OCI-LY3 (cell line): ENCODE data around the gene PGAM2.

Experiments
- H2AFZ ChIP-seq: fragments of 200-600, 300-600 bp; shearing (Covaris generic); 2 replicates; pipeline ENCODE4 v1.6.0; 2014; ENCODE audit warnings: antibody characterized with exemption, low read depth, low read length
- H3K27ac ChIP-seq: fragments of 200-600, 300-600 bp; sonication (generic); 2 replicates; pipeline ENCODE4 v1.5.1; 2014; ENCODE audit warnings: mild to moderate bottlenecking, low read length, moderate library complexity, mixed read lengths
- H3K27me3 ChIP-seq: fragments of 200-600, 300-600 bp; sonication (generic); 2 replicates; pipeline ENCODE4 v1.6.1; 2014; ENCODE audit warnings: low read depth, low read length, mixed read lengths
- H3K36me3 ChIP-seq: fragments of 200-600, 300-600 bp; sonication (generic); replicated peaks from 2 replicates; pipeline ENCODE3; 2014; ENCODE audit warnings: low read depth, low read length, mixed read lengths
- H3K4me1 ChIP-seq: fragments of 300-600, 200-600 bp; sonication (generic); 2 replicates; pipeline ENCODE4 v1.6.1; 2014; ENCODE audit warnings: low read length, mixed read lengths
- H3K4me2 ChIP-seq: fragments of 200-600, 300-600 bp; sonication (generic); 2 replicates; pipeline ENCODE4 v1.6.1; 2014; ENCODE audit warnings: low read length, mixed read lengths
- H3K4me3 ChIP-seq: fragments of 300-600, 200-600 bp; sonication (generic); 2 replicates; pipeline ENCODE4 v1.5.1; 2014; ENCODE audit warnings: antibody characterized with exemption, mild to moderate bottlenecking, low read length, moderate library complexity
- H3K79me2 ChIP-seq: fragments of 300-600, 200-600 bp; shearing (Covaris generic); 2 replicates; pipeline ENCODE4 v1.6.1; 2014; ENCODE audit warnings: mild to moderate bottlenecking, low read length, mixed read lengths
- H3K9ac ChIP-seq: fragments of 300-600, 200-600 bp; shearing (Covaris generic); 2 replicates; pipeline ENCODE4 v1.6.0; 2014; ENCODE audit warnings: mild to moderate bottlenecking, low read length, moderate library complexity
- H3K9me3 ChIP-seq: fragments of 200-600, 300-600 bp; shearing (Covaris generic); 2 replicates; pipeline ENCODE4 v1.6.1; 2014; ENCODE audit warnings: low read length, mixed read lengths; ENCODE audit not compliant: insufficient read depth
- H4K20me1 ChIP-seq: fragments of 200-600, 300-600 bp; sonication (generic); 2 replicates; pipeline ENCODE4 v1.6.1; 2016; ENCODE audit warnings: low read length, mixed read lengths; ENCODE audit not compliant: insufficient read depth
- EZH2phosphoT487 ChIP-seq: fragments of 200-600 bp; shearing (Covaris generic); IDR thresholded peaks from 2 replicates; pipeline ENCODE4 v1.6.1; 2018; ENCODE audit warnings: antibody characterized with exemption, mixed run types, low read depth
- TF ChIP-seq, protein P1 (sequence below): fragments of 200-600, 300-600 bp; sonication (generic); IDR thresholded peaks from 2 replicates; pipeline ENCODE4 v1.5.1; 2014; ENCODE audit warnings: antibody characterized with exemption, low read length, low read depth

Gene PGAM2

DNA sequence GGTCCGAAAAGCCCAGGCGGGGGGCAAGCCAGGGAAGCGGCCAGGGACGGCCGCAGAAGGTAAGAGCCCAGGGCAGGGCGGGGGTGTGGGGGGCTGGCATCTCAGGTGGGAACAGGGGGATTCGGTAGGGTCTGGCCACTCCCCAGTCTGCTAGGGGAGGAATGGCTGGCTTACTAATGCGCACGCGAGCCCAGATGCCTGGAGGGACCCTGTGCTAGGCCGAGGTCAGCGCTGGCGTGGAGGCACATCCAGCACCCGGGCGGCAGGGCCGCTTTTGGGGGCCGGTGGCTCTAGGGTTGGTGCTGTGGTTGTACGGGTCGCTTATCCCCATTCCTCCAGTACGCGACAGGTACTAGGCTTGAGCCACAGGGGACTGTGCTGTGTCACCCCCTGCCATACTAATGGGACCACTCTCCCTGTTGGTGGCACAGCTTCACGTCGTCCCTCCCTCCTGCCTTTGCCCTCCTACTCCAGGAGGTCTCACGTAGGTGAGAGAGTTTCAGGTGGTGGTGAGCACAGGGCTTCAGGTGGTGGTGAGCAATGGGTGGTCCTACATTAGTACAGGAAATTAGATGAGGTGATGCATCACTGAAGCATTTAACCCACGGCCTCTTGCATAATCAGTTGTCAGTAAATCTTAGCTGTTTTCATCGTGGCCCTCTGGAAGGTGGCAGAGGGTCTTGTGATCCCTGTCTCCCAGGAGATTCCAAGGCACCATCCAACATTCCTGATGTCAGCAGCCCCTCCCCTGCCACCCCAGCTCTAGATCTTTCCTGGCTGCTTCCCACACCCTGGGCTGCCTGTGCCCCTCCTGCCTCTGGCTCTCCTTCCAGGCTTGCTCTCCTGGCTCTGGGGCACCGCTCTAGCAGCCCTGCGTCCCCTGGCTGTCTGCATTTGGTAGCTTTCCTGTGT lies 39.7 kb upstream of the PGAM2 start:
- Histone ChIP-seq H3K27me3 (no peaks in the 10 kb centered on the region), H3K4me2 (no peak overlapping the region), H3K79me2 (no peaks in the 10 kb centered on the region), H3K36me3 (no peaks in the 10 kb centered on the region), H3K27ac (no peak overlapping the region), H3K9ac (no peak overlapping the region), H3K4me3 (no peak overlapping the region), H3K9me3 (no peaks in the 10 kb centered on the region), H3K4me1 (peaks cover 17% of the 10 kb centered on the region), H2AFZ (no peak overlapping the region), H4K20me1 (no peaks in the 10 kb centered on the region)
- TF ChIP-seq, protein P1, sequence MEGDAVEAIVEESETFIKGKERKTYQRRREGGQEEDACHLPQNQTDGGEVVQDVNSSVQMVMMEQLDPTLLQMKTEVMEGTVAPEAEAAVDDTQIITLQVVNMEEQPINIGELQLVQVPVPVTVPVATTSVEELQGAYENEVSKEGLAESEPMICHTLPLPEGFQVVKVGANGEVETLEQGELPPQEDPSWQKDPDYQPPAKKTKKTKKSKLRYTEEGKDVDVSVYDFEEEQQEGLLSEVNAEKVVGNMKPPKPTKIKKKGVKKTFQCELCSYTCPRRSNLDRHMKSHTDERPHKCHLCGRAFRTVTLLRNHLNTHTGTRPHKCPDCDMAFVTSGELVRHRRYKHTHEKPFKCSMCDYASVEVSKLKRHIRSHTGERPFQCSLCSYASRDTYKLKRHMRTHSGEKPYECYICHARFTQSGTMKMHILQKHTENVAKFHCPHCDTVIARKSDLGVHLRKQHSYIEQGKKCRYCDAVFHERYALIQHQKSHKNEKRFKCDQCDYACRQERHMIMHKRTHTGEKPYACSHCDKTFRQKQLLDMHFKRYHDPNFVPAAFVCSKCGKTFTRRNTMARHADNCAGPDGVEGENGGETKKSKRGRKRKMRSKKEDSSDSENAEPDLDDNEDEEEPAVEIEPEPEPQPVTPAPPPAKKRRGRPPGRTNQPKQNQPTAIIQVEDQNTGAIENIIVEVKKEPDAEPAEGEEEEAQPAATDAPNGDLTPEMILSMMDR = no peak
- TF ChIP-seq EZH2phosphoT487 = no peak

GRCh38 chr7:44103923-44104859 lies 38.8 kb upstream of the PGAM2 start, which contains the start of gene AEBP1:
AEBP1 (plus strand) TSS chr7:44104345; CDS start chr7:44104666, 321 bp downstream.
- H3K9ac ChIP-seq = no peak within 1 kb of the TSS

GRCh38 chr7:44103566-44103922 lies 38.2 kb upstream of the PGAM2 start:
- H3K27me3 ChIP-seq = no peaks in the 10 kb centered on the region
- H3K79me2 ChIP-seq = no peaks in the 10 kb centered on the region
- H3K4me1 ChIP-seq = peaks cover 17% of the 10 kb centered on the region
- no peak overlapping the region for H3K4me3 ChIP-seq
- no peak overlapping the region for H2AFZ ChIP-seq
- H3K4me2 ChIP-seq = no peak overlapping the region
- no peak for TF ChIP-seq EZH2phosphoT487
- TF ChIP-seq, protein P1 = no peak
- no peaks in the 10 kb centered on the region for H3K9me3 ChIP-seq
- no peaks in the 10 kb centered on the region for H4K20me1 ChIP-seq
- H3K27ac ChIP-seq = no peak overlapping the region
- no peaks in the 10 kb centered on the region for H3K36me3 ChIP-seq
- no peak overlapping the region for H3K9ac ChIP-seq

More at GRCh38 chr7:44103923-44104859, 38.8 kb upstream of the PGAM2 start, which contains the start of gene AEBP1:
- Histone ChIP-seq H3K79me2 (no peaks in the 10 kb centered on the region), H3K36me3 (no peaks in the 10 kb centered on the region), H3K4me2 (no peak within 1 kb of the TSS), H3K4me3 (no peak within 1 kb of the TSS), H3K27ac (no peak within 1 kb of the TSS), H3K4me1 (peaks cover 17% of the 10 kb centered on the region), H4K20me1 (no peaks in the 10 kb centered on the region), H3K27me3 (no peaks in the 10 kb centered on the region), H2AFZ (no peak within 1 kb of the TSS), H3K9me3 (no peaks in the 10 kb centered on the region)
- no peak for TF ChIP-seq EZH2phosphoT487
- TF ChIP-seq, protein P1 = no peak
